Measurements from ENCODE around the gene PSMD1. TPM values are rescaled to one million over a fixed set of nuclear protein-coding genes. Genes with fewer than 3 reads are reported as not detected.
"Not testable (repeated sequence)": the region's sequence is repeated elsewhere in the genome, so short reads cannot be mapped to it uniquely, and the experiment has no call there.

PSMD1 gene
- polyA plus RNA-seq, 3 donors = 94.9 to 104 (median 97.5) TPM

DNA sequence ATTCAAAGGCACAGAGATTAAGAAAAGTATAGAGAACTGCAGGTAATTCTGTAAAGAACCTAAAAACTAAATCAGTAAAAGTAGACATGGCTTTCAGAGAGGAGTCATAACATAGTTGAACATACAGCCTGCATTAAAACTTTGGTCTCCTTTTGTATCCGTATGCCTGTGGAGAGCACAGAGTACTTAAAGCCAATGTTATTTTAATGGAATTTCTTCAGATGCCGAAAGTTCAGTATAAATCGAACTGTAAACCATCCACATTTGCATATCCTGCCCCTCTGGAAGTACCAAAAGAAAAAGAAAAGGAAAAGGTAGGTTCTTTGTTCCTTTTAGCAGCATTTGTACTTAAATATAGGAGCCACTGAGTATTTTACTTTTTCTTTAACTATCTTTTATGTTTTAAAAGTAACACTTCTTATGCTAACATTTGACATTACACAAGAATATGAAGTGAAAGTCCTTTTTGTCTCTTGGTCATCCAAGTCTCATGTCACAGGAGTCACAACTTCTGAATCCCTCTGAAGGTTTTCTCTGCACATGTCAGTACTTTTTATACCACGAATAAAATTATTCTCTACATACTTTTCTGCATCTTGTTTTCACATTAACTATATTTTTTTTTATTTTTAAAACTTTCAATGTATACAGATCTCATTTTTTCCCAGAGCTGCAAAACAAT is 106.9 kb downstream of the PSMD1 start:
- no peak for DNase-seq (ENCODE audit: extremely low read depth in 1 of 11, low read depth in 9 of 11, low spot score in 4 of 11)

DNA sequence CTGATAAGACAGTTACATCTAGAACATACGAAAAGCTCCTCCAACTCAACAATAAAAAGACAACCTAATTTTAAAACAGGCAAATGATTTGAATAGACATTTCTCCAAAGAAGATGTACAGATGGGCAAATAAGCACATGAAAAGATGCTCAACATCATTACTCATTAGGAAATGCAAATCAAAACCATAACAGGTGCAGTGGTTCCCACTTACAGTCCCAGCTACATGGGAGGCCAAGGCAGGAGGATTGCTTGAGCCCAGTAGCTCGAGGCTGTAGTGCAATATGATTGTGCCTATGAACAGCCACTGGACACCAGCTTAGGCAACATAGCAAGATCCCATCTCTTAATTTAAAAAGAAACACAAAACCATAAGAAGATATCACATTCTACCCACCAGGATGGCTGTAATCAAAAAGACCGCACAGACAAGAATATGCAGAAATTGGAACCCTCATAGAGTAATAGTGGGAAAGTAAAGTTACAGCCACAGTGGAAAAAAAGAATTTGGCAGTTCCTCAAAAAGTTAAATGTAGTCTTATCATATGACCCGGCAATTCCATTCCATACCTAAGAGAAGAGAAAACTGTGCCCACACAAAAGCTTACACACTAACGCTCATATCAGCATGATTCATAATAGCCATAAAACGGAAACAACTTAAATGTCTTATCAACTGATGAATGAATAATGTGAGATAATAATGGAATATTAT is 111.2 kb downstream of the PSMD1 start:
- DNase-seq (ENCODE audit: extremely low read depth in 1 of 11, low read depth in 9 of 11, low spot score in 4 of 11) = no peak

GRCh38 chr2:231168460-231169139 is 111.9 kb downstream of the PSMD1 start:
- DNase-seq (ENCODE audit: extremely low read depth in 1 of 11, low read depth in 9 of 11, low spot score in 4 of 11) = no peak

DNA sequence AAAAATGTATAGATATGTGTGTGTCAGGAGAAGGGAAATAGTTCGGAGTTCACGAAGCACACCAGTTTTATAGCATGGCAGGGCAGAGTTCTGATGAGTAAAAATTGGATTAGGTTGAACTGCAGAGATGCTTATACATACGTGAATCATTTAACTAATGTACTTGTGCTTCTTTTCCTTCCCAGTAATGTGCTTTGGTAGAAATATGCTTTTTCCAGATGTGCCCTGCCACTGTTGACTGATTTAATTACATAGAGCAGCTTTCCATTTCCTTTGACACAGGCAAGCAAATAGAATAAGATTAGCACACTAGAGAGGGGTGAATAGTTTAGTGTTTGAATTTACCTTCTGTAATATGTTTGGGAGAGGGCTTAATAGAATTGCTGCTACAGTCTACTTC is 112.8 kb downstream of the PSMD1 start:
- no peak for DNase-seq (ENCODE audit: extremely low read depth in 1 of 11, low read depth in 9 of 11, low spot score in 4 of 11)

- DNase-seq (ENCODE audit: extremely low read depth in 1 of 11, low read depth in 9 of 11, low spot score in 4 of 11) = no peak
Measured at GRCh38 chr2:231170055-231170454, 113.4 kb downstream of the PSMD1 start.

GRCh38 chr2:231172025-231172424 is 115.4 kb downstream of the PSMD1 start:
- DNase-seq (ENCODE audit: extremely low read depth in 1 of 11, low read depth in 9 of 11, low spot score in 4 of 11) = no peak

DNA sequence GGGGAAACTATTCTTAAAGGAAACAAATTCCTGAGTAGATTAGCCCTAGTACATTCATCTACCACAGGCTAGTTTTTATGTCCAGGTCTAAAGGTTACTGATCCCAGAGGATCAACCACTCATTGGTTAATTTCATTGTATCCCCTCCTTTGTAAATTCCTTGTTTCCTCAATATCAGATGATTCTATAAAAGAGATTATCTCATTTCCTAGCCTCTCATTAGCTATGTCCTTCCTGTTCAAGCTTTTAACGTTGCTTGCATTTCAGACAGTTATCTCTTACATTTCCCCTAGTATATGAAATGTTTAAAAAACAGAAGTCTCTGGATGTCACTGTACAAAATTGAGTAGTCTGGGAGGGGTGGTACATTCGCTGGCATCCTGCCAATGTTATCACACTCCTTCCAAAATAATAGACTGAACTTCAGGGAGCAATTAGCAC is 117.6 kb downstream of the PSMD1 start:
- no peak for DNase-seq (ENCODE audit: extremely low read depth in 1 of 11, low read depth in 9 of 11, low spot score in 4 of 11)

DNA sequence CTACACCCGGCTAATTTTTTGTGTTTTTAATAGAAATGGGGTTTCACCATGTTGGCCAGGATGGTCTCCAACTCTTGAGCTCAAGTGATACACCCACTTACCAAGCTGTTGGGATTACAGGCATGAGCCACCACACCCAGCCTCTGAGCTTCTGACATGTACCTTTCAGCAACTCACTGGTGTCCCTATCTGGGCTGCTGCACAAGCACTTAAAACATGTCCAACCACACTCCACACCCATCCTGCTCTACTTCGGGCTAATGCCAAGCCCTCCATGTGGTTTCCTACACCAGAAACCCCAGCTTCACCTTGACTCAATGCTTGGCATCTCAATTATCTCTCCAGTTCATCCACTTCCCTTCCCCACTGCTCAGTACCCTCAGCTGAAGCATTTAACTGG is 119.4 kb downstream of the PSMD1 start:
- no peak for DNase-seq (ENCODE audit: extremely low read depth in 1 of 11, low read depth in 9 of 11, low spot score in 4 of 11)

GRCh38 chr2:231177156-231178025 is 120.7 kb downstream of the PSMD1 start:
- DNase-seq (ENCODE audit: extremely low read depth in 1 of 11, low read depth in 9 of 11, low spot score in 4 of 11) = no peak

- not testable (repeated sequence) for DNase-seq (ENCODE audit: extremely low read depth in 1 of 11, low read depth in 9 of 11, low spot score in 4 of 11)
Measured at GRCh38 chr2:231178805-231179204, 122.1 kb downstream of the PSMD1 start.

- no peak for DNase-seq (ENCODE audit: extremely low read depth in 1 of 11, low read depth in 9 of 11, low spot score in 4 of 11)
Measured at GRCh38 chr2:231181860-231182512, 125.3 kb downstream of the PSMD1 start.

- DNase-seq (ENCODE audit: extremely low read depth in 1 of 11, low read depth in 9 of 11, low spot score in 4 of 11) = no peak
Measured at GRCh38 chr2:231182513-231182899, 125.8 kb downstream of the PSMD1 start.

DNA sequence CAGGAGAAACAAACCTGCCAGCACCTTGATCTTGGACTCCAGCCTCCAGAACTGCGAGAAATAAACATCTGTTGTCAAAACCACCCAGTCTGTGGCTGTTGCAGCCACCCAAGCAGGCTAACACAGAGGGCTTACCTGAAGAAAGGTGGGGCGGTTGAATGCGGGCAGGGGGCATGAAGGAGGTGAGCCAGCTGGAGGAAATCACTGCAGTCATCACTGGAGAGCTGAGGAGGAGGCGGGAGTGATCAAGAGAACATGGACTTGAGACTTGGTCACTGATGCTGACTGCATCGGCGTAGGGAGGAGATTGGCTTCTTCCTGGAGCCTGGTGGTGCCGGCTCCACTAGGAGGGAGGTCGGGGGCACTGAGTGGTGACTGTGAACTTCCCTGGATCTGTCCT is 127.2 kb downstream of the PSMD1 start:
- no peak for DNase-seq (ENCODE audit: extremely low read depth in 1 of 11, low read depth in 9 of 11, low spot score in 4 of 11)

- no peak for DNase-seq (ENCODE audit: extremely low read depth in 1 of 11, low read depth in 9 of 11, low spot score in 4 of 11)
Measured at GRCh38 chr2:231184319-231184718, 127.7 kb downstream of the PSMD1 start.

DNA sequence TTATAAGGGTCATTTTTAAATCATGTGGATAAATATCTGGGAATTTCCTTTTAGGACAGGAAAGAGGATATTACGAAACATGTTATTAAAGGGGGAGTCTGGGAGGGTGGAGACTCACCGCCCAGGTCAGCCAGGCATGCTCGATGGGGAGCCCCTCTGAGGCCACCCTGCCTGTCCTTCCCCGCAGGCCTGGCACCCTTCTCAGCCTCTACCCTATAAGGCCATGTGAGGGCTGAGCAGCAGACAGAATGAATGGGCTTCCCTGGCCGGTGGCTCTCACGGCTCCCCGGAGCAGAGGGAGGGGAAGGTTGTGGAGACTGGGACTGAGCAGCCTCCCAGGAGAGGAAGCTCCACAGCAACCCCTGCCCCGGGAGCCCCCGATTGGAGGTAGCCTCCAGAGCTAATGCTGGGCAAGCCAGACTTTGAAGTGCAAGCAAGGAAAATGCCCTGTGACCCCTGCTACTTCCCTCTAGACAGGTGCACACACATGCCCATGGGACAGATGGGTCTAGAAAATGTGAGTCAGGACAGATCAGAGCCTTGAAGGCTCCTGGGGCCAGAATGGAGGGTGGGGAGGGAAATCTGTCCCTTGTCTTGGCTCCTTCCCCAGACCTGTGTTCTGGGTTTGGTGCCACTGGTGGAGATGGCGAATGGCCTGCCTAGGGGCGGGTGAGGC is 128.5 kb downstream of the PSMD1 start:
- DNase-seq (ENCODE audit: extremely low read depth in 1 of 11, low read depth in 9 of 11, low spot score in 4 of 11) = no peak

DNA sequence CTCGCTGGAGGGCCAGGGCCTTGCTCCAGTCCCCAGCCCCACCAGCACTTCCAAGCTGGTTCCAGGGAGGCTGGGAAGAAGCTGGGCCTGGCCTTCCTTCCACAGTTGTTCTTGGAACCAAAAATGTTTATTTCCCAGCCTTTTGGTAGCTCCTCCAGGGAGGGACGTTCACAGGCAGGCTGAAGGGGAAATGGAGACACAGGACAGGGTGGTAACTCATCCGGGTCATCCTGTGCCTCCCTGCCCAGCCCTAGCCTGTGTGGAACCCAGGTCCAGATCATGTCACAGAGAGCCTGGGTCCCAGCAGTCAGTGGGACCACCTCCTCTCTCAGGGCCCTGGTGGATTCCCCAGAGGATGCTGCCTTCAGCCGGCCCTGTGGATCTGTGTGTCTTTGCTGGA is 129.2 kb downstream of the PSMD1 start:
- no peak for DNase-seq (ENCODE audit: extremely low read depth in 1 of 11, low read depth in 9 of 11, low spot score in 4 of 11)

- DNase-seq (ENCODE audit: extremely low read depth in 1 of 11, low read depth in 9 of 11, low spot score in 4 of 11) = no peak
Measured at GRCh38 chr2:231186325-231186724, 129.7 kb downstream of the PSMD1 start.

DNA sequence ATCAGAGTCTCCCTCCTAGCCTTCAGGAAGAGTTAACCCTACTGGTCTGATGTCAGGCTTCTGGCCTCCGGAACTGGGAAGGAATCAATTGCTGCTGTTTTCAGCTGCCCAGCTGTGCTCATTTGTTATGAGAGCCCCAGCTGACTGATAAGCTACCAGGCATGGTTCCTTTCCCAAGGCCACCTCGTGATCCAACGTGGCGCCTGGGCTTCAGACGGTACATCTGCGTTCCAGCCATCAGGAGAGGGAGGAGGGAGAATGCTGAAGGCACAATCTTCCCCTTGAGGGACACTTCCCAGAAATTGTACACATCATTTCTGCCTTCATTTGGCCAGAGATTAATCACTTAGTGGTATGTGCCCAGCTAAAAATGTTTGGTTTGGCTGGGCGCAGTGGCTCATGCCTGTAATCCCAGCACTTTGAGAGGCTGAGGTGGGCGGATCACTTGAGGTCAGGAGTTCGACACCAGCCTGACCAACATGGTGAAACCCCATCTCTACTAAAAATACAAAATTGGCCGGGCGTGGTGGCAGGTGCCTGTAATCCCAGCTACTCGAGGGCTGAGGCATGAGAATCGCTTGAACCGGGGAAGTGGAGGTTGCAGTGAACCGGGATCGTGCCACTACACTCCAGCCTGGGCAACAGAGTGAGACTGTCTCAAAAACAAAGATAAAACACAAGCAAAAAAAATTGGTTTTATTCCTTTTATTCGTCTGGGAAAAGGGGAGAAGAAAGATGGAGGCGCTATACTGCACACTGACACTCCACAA is 131.3 kb downstream of the PSMD1 start:
- DNase-seq (ENCODE audit: extremely low read depth in 1 of 11, low read depth in 9 of 11, low spot score in 4 of 11) = no peak

Data from renal cortex interstitium (tissue), 11 donors.